ENCODE measurements around the gene MACROD2. TPM values are rescaled to one million over a fixed set of nuclear protein-coding genes. Genes with fewer than 3 reads are reported as not detected.

Gene MACROD2
- total RNA-seq, 4 donors from 2014 or later, result 8.7 to 17.8 (median 10.8) TPM

DNA sequence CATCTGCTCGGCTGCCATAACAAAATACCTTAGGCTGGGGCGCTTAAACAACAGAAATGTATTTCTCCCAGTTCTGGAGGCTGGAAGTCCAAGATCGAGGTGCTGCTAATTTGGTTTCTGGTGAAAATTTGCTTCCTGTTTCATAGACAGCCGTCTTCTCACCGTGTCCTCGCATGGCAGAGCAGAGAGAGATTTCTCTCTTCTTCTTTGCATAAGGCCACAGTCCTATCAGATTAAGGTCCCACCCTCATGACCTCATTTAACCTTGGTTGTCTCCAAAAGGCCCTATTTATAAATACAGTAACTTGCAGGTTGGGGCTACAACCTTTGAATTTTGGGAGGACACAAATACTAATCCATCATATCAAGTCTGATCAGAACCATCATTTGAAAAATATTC, 2033.6 kb downstream of the MACROD2 start:
- DNase-seq, result no peak
- H3K27ac ChIP-seq, result no peak overlapping the region
- H3K4me3 ChIP-seq (replicated peaks in 1 of 3), result no peak overlapping the region
- WGBS, 2 donors, result 92 to 93% methylated on average over 6 of the region's 6 CpGs
- H3K4me1 ChIP-seq, result no peaks in the 10 kb centered on the region
- H3K36me3 ChIP-seq, result no peaks in the 10 kb centered on the region
- TF ChIP-seq, protein P1, sequence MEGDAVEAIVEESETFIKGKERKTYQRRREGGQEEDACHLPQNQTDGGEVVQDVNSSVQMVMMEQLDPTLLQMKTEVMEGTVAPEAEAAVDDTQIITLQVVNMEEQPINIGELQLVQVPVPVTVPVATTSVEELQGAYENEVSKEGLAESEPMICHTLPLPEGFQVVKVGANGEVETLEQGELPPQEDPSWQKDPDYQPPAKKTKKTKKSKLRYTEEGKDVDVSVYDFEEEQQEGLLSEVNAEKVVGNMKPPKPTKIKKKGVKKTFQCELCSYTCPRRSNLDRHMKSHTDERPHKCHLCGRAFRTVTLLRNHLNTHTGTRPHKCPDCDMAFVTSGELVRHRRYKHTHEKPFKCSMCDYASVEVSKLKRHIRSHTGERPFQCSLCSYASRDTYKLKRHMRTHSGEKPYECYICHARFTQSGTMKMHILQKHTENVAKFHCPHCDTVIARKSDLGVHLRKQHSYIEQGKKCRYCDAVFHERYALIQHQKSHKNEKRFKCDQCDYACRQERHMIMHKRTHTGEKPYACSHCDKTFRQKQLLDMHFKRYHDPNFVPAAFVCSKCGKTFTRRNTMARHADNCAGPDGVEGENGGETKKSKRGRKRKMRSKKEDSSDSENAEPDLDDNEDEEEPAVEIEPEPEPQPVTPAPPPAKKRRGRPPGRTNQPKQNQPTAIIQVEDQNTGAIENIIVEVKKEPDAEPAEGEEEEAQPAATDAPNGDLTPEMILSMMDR (IDR thresholded peaks at IDR 0.05), result no peak
- no peak for TF ChIP-seq POLR2A (IDR thresholded peaks at IDR 0.05)
- intact Hi-C loops (cut with DNase I), result no loop called here
- H3K9me3 ChIP-seq, result no peaks in the 10 kb centered on the region
- H3K27me3 ChIP-seq, result no peaks in the 10 kb centered on the region

DNA sequence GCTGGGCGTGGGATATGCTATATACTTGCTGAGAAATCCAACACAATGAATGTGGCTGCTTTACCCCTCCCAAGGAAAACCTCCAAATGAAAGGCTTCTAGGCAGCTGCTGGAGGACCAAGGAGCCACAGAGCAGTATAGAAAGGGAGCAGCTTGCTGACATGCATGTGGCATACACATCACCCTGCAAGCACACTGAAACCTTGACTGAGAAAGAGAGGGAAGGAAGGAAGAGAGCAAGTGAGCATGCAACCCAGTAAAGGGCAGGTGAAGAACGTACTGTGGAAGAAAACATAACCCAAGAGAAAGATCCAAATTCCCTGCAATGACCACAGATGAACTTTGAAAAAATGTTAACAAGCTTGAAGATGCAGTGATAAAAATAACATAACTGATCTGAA, 2034.9 kb downstream of the MACROD2 start:
- DNase-seq, result no peak
- H3K9me3 ChIP-seq, result no peaks in the 10 kb centered on the region
- no peak overlapping the region for H3K27ac ChIP-seq
- intact Hi-C loops (cut with DNase I), result no loop called here
- H3K4me3 ChIP-seq (replicated peaks in 1 of 3), result no peak overlapping the region
- TF ChIP-seq, protein P1 (IDR thresholded peaks at IDR 0.05), result no peak
- no peak for TF ChIP-seq POLR2A (IDR thresholded peaks at IDR 0.05)
- H3K36me3 ChIP-seq, result no peaks in the 10 kb centered on the region
- no peaks in the 10 kb centered on the region for H3K27me3 ChIP-seq
- no peaks in the 10 kb centered on the region for H3K4me1 ChIP-seq
- WGBS, 2 donors, result 47 to 59% methylated on average over 2 of the region's 2 CpGs

DNA sequence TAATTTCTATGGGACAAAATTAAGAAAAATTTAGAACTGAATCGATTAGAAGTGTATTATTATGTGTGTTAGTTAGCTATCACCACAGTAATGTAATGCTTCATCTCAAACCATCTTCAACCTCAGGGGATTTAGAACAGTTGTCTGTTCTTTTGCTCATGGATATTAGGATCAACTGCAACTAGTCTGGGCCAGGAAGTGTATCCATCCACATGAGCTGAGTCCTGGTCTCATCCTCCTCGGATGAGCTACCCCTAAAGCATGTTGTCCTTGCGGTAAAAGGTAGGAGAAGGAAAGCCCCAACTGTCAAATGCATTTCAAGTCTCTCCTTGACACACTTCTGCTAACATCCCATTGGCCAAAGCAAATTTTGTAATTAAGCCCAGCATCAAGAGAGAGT, 2040.3 kb downstream of the MACROD2 start:
- DNase-seq, result no peak
- TF ChIP-seq POLR2A (IDR thresholded peaks at IDR 0.05), result no peak
- TF ChIP-seq, protein P1 (IDR thresholded peaks at IDR 0.05), result no peak
- no peaks in the 10 kb centered on the region for H3K4me1 ChIP-seq
- no peaks in the 10 kb centered on the region for H3K36me3 ChIP-seq
- H3K27ac ChIP-seq, result no peak overlapping the region
- intact Hi-C loops (cut with DNase I), result no loop called here
- WGBS, 2 donors, result 80 to 95% methylated on average over 3 of the region's 3 CpGs
- no peaks in the 10 kb centered on the region for H3K9me3 ChIP-seq
- no peaks in the 10 kb centered on the region for H3K27me3 ChIP-seq
- H3K4me3 ChIP-seq (replicated peaks in 1 of 3), result no peak overlapping the region

DNA sequence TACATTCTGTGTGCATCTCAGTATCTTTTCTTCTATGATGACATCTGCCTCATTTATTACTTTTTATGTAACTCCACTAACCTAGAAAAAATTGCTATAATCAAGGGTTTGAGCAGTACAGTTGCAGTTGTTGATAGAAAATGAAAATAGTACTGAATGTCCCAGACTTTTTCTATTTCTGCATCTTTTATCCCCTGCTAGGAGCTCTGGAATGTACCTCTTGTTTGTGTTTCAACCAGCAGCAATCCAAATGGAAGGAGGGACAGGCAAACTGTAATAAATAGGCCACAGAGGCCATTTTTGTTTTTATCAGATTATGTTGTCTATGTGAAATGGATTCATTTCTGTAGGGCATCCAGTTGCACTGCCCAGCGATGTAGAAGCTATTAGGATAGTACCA, 2041.0 kb downstream of the MACROD2 start:
- intact Hi-C loops (cut with DNase I), result no loop called here
- H3K36me3 ChIP-seq, result no peaks in the 10 kb centered on the region
- no peaks in the 10 kb centered on the region for H3K4me1 ChIP-seq
- no peaks in the 10 kb centered on the region for H3K27me3 ChIP-seq
- 97% methylated on average over 1 of the region's 1 CpG for WGBS, 2 donors
- H3K27ac ChIP-seq, result no peak overlapping the region
- TF ChIP-seq, protein P1 (IDR thresholded peaks at IDR 0.05), result no peak
- TF ChIP-seq POLR2A (IDR thresholded peaks at IDR 0.05), result no peak
- H3K9me3 ChIP-seq, result no peaks in the 10 kb centered on the region
- DNase-seq, result no peak
- no peak overlapping the region for H3K4me3 ChIP-seq (replicated peaks in 1 of 3)

DNA sequence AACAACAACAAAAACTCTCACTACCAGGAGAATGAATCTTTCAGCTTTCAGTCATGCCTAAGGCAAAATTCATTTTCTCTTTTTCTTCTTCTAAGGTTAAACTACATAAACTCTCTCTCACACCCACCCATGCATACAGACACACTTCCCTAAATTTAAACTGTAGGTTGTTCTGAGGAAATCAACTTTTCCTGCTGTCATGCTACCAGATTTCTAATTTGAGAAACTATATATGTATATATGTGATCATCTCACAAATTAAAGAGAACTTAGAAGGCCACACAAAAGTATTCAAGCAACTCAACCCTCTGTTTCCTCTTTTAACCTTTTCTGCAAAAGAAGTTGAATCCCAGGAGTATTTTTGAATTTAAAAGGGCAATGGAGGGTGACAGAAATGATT, 2045.4 kb downstream of the MACROD2 start:
- intact Hi-C loops (cut with DNase I), result no loop called here
- no peak overlapping the region for H3K4me3 ChIP-seq (replicated peaks in 1 of 3)
- H3K4me1 ChIP-seq, result no peaks in the 10 kb centered on the region
- TF ChIP-seq, protein P1 (IDR thresholded peaks at IDR 0.05), result no peak
- TF ChIP-seq POLR2A (IDR thresholded peaks at IDR 0.05), result no peak
- H3K36me3 ChIP-seq, result no peaks in the 10 kb centered on the region
- H3K27me3 ChIP-seq, result no peaks in the 10 kb centered on the region
- DNase-seq, result no peak
- no peaks in the 10 kb centered on the region for H3K9me3 ChIP-seq
- no peak overlapping the region for H3K27ac ChIP-seq
